ENCODE data around the gene CDH12.
"Not testable (repeated sequence)": the region's sequence is repeated elsewhere in the genome, so short reads cannot be mapped to it uniquely, and the experiment has no call there.

The CDH12 gene

DNA sequence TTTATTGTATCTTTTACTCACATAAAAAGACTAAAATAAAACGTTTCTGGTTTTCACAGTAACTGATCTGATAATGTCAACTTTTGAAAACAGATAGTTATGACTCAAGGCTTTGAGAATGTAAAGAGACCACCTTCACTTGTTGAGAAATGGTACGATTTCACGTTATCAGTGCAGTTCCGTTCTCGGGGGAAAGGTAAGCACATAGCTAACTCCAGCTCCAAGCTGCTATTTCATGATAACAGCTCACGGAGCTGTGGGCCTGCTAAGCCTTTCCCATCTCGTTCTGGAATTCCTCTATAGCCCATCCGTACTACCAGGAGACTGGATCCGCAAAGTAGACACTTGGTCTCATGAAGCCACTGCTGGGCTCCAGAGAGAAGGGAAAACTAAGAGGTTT is 701.3 kb downstream of the CDH12 start:
- not testable (repeated sequence) for DNase-seq (ENCODE audit: low read depth)

DNA sequence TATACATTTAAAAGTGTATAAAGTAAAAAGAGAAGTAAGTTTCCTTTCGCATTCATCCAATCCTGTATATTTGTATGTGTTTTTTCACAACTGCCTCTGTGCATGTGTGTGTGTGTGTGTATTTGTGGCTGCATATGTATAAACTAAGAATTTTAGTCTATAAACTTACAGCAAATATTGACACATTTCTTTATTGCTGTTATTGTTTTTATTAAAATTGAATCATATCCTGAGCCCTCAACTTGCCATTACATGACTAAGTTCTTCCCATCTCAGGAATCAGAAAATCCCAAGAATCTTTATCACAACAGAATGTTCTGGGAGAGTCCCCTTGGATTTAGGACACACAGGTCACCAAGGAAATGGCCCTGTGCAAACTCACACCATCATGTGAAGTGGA is 712.7 kb downstream of the CDH12 start:
- DNase-seq (ENCODE audit: low read depth): not testable (repeated sequence)

DNA sequence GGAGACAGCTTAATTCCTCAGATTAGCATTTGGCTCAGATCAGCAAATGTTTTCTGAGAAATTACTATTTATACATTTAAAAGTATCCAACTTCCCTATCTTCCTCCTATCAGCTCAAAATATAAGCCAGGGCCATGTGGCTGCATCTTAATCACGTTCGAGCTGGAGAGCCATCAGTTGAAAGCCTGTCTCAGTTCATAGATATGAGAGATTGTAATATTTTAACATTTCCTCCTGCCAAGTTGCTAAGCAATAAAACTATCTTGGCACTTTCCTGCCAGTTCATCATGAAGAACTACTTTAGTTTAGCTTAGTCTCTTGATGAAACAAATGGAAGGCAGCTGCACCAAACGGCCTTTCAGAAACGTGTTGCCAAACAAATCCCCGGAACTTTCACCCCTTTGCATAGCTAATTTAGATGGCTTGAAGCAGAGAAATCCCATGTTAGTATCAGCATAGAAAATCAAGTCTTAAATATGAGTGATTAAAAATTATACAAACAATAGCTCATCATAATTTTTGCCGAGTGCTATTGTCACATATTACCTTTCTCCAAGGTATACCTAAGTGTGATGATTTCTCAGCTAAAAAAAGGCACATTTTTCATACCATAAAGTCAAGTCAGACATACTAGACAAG is 713.4 kb downstream of the CDH12 start:
- DNase-seq (ENCODE audit: low read depth): not testable (repeated sequence)

DNA sequence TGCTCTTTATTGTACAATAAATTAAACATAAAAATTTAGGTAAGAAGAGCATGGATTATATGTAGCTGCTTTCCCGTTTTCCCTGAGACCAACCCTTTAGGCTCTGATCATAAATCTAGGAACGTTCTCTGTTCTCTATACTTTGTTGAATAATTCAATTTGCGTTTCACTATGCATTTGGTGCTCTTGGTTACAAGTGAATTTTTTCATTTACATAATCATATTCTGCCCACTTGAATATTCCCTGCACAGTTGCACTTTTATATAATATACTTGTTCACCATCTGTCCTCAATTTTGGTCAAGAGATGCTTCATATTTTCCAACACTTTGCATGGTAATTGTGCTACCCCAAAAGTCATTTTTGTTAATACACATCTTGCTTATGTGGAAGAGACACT is 741.8 kb downstream of the CDH12 start:
- no peak for DNase-seq (ENCODE audit: low read depth)

DNA sequence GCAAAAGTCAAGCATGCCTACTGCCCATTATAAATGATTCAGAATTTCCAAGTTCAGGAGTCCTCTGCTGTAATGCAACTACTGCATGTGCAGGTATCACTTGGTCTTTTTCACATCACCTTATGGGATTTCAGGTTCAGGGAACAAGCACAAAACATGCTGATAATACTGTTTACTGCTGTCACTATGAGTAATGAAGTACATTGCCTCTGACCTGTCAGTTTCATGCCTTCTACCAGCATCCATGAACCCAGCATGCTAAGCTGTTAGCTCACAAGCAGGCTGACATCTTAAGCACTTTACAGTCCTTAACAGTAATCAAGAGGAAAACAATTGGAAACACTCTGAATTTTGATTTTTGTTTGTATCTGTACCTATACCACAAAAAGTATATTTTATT is 743.8 kb downstream of the CDH12 start:
- DNase-seq (ENCODE audit: low read depth): no peak

DNA sequence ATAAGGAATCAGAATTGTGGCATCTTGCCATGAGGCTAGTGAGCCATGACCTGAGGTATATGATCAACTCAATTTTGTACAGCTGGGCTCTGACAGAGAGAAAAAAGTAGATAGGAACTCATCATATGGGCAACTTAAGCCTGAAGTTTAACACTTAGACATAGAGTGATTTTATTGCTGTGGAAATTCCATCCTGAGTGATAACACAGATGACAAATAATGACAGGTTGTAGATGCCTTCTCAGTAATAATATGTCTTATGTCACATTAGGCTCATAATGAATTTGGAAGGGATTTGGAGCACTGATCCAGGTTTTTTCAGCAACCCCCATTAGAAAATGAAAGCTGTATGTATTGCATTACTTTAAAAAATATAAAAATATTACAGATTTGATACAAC is 744.6 kb downstream of the CDH12 start:
- no peak for DNase-seq (ENCODE audit: low read depth)

DNA sequence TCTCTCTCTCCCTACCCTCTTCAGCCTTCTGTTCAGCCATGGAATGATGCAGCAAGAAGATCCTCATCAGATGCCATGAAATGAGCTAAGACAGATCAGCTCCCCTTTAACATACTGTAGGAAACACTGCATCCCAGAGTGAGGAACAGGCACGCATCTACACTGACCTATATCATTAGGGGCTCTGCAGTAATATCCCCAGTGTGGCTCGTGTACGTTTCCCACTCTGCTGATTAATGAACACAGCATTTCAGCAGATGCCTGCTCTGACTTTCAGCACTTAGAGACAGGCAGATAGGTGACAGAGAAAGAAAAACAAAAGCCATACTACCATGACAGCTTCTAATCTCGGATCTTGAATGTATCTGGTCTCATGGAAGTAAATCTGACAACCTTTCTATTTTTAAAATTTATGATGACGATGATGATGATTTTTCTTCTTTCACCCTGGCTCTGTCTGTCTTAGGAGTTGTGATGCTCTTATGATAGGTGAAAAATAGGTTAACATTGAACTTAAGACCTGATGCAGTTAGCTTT is 750.3 kb downstream of the CDH12 start:
- no peak for DNase-seq (ENCODE audit: low read depth)

DNA sequence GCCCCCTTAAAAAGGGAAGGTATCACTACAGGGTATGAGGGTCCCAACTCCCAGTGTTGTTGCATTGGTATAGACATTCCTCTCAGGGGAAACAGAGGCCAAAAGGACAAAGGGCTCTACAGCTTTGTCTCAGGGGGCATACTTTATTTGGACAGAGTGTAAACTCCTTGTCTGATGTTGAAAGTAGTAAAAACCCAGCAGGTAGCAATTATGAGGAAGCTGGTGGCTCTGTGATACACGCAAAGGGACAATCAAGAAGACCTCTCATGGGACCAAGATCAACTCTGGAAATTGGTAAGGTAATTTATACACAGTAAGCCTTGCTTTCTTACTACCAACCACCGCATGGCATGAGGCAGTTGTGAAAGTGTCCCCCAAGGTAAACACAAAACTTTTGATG is 764.6 kb downstream of the CDH12 start:
- no peak for DNase-seq (ENCODE audit: low read depth)

DNA sequence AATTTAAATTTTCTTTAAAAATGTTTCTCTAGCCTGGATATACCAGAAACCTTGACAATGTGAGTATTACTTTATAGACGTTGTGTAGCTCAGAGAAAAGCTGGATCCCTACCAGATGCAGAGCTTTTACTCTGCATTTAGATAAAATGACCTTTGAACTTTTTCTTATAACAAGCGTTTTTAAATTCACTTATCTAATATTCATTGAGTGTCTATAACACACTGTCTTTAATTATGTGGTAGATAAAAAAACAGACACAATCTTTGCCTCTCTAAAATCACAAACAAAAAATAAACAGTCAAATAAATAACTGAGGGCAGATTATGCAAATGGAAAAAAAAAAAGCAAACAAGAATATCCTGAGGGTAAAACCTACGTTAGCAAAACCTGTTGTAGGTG is 773.6 kb downstream of the CDH12 start:
- no peak for DNase-seq (ENCODE audit: low read depth)

DNA sequence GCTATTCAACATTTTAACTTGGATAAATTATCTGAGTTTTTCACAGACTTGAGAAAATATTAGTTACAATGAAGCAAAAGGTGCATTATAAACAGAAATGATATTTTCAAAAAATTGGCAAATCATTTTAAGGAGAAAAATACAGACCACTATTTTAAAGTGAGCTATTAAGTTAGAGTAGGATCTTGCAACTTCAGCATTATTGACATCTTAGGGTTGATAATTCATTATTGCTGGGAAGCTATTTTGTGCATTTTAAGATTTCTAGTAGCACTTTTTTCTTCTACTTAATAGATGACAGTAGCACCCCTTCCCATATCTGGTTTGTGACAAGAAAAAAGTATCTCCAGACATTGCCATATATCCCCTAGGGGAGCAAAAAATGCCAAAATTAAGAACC is 774.1 kb downstream of the CDH12 start:
- no peak for DNase-seq (ENCODE audit: low read depth)

DNA sequence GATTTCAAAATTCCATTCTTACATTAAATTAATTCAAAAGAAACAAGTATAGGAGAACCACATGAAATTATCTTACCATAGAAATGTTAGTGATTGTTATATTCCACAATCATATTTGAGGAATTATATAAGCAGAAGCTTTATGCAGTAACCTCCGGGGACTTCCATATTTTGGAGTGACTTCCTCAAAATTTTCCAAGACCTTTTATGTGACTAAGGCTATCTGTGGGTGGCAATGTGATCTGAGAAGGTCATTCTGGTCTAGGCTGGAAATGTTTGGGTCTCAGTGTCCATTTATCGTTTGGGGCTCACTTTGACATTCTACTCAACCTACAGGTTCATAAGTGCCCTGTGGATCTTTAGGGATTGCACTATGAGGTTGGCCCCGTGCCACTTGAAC is 776.6 kb downstream of the CDH12 start:
- no peak for DNase-seq (ENCODE audit: low read depth)

DNA sequence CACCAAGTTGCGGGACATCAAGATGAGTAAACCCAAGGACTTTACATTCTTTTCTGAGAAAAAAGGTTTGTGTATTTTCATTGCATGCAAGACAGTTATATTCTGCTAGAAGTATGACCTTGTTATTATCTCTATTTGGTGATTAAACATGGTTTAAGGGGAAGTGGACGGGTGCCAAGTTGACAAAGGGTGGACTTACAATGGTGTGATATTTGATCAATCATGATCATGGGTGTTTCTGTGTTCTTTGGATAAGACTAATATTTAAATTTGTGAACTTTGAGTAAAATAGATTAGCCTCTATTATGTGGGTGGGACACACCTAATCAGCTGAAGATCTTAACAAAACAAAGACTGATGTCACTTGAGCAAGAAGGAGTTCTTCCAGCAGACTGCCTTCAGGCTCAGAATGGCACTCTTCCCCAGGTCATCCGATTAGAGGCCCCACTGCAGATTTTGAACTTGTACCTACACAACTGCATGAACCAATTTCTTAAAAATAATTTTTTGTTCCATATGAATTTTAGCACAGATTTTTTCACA is 782.9 kb downstream of the CDH12 start:
- no peak for DNase-seq (ENCODE audit: low read depth)

DNA sequence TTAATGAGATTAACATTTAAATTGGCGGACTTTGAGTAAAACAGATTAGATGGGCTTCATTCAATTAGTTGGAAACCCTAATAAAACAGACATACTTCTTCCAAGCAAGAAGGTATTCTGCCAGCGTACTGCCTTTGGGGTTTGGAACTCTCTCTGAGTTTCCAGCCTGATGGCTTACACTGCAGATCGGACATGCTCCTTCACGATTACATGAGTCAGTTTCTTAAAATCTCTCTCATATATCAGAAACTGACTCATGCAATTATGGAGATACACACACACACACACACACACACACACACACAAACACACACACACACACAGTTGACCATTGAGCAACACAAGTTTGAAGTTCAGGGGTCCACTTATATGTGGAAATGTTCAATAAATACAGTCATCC is 789.4 kb downstream of the CDH12 start:
- no peak for DNase-seq (ENCODE audit: low read depth)

DNA sequence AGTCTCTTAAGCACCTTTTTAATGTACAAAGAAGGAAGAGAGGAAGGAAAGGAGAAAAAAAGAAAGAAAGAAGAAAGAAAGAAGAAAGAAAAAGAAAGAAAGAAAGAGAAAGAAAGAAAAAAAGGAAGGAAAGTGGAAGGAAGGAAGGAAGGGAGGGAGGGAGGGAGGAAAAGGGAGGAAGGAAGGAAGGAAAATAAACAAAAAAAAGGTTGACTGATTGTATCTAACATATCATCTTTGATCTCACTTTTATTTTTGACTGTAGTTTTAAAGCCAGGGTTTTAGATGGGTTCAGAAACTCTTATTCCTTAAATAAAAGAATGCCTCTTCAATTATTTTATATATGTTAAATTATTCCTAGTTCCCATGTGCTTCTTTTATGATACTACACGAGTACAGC is 794.5 kb downstream of the CDH12 start:
- DNase-seq (ENCODE audit: low read depth): no peak

DNA sequence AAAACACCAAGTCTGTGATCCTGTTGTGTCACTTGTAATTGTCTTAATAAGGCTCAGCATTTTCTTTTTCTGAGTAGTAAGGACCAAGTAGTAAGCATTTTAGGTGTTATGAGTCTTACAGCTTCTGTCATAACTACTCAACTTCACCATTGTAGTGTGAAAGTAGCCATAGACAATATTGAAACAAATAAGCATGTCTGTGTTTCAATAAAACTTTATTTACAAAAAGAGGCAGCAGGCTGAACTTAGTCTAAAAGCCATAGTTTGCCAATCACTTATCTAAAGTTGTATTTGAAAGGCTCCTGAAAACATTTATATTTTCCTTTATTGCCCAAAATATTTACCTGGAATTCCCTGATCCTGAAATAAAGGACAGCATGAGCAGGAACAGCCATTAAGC is 796.1 kb downstream of the CDH12 start:
- no peak for DNase-seq (ENCODE audit: low read depth)

DNA sequence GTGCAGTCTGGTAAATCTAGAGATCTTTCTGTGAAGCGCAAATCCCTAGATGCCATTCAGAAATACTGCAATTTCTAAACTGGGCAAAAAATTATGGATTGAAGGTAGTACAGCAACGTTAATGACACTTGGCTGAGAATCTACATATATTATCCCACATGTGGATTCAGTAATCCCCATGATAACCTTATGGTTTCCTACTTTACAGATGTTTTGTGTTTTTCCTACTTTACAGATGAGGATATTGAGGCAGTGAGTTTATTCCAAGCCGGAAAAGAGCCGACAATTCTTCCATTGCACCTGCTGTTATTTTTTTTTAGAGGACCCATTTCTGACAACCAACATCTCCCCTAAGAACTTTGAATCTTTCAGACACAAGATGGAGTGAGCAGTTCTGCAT is 796.5 kb downstream of the CDH12 start:
- no peak for DNase-seq (ENCODE audit: low read depth)

DNA sequence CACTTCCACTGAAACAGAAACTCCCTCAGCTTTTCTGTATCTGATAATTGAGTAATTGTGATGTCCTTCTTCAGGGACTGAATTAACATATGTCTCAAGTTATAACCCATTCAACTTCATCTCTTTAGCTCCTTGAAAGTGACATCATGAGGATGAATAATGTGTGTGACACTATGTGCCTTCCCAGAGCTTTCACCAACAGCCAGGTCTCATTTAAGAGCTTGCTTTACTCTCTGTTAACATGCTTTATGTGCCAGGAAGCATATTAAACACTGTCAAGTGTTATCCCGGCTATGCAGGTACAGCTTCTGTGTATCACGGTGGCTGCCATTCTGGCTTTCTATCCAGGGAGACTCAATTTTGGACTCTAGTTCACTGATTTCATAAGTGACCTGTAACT is 799.9 kb downstream of the CDH12 start:
- no peak for DNase-seq (ENCODE audit: low read depth)

DNA sequence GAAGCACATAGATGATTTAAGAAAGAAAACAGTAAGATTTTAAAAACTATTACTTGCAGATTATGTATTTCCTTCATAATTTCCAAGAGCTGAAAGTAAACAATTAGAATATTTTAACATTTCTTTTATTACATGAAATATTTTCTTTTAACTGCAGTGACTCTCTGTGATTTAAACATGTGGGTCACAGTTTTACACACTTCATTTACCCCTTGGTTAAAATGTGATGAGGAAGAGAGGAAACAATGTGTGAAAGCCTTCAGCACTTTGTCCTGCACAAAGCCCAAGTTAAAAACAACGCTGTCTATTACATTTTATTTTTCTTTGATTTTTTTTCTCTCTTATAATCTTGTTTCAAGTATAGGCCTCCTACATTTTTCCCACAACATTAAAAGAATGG is 801.3 kb downstream of the CDH12 start:
- DNase-seq (ENCODE audit: low read depth): no peak

DNA sequence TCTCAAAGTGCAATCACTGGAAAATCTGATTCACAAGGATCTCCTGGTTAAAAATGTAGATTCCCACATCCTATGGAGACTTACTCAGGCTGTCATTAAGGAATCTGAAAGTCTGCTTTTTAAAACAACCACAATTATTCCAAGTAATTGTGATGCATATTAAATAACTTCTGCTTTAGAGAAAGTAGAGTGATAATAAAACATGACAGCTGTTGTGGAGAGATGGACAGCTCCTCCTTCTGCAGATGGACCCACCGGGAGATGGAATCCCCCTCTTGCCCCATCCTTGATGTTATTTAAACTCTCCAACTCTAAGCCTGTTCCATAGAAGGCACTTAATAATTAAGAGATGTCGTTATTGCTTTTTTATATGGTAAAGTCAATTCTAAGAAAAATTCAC is 802.2 kb downstream of the CDH12 start:
- DNase-seq (ENCODE audit: low read depth): no peak

DNA sequence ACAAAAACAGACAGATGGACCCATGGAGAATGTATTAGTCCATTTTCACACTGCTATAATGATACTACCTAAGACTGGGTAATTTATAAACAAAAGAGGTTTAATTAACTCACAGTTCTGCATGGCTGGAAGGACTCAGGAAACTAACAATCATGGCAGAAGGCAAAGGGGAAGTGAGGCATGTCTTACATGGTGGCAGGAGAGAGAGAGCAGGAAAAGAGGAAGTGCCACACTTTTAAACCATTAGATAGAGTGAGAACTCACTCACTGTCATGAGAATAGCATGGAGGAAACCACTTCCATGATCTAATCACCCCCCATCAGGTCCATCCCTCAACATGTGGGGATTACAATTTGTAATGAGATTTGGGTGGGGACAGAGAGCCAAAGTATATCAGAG is 808.9 kb downstream of the CDH12 start:
- no peak for DNase-seq (ENCODE audit: low read depth)

DNA sequence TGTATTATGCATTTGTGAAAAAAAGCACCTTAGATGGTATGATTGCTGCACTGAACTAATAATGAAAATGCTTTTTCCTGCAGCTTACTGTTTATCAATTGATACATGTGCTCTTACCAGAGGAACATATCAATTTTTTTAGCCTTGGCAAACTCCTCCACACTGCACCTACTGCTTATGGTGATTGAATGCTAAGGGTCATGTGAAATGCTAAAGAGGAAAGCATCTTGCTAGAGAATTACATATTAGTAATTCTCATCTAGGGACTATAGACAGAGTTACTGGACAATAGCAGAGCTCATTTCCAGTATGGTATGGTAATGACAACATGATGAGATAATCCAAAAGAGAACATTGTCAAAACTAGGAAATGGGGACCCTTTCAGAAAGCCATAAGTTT is 817.1 kb downstream of the CDH12 start:
- DNase-seq (ENCODE audit: low read depth): no peak

DNA sequence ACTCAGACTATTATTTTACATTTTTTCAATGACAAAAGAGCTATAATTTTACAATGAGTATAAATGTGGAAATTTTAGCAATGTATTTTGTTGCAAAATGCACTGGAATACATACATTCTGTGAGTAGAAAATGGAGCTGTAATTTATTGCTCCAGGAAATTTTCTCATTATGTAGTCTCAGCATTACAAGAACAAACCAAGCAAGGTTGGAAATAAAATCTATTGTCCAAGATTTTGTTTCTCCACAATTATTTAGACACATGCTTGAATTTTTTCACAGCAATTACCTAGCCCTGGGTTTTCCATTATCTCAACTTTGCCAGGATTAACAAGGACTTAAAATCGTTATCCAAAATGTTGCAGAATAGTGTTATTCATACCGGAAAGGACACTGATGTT is 820.1 kb downstream of the CDH12 start:
- DNase-seq (ENCODE audit: low read depth): no peak

DNA sequence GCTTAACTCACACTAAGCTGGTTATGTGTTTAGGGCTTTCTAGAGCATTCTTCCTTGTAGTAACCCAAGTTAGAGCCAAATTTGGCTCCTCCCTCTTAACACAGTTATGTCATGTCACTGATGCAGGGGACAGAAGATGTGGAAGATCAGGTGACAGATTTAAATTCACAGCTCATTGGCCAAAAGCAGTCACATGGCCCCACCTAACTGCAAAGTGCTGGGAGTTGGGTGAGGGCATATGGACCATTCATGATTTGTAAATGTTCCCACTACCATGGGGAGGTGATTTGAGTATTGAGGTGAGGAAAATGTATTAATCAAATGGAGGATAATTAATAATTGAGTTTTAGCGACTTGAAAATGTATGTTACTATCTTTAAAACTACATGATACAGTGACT is 829.4 kb downstream of the CDH12 start:
- DNase-seq (ENCODE audit: low read depth): no peak

DNA sequence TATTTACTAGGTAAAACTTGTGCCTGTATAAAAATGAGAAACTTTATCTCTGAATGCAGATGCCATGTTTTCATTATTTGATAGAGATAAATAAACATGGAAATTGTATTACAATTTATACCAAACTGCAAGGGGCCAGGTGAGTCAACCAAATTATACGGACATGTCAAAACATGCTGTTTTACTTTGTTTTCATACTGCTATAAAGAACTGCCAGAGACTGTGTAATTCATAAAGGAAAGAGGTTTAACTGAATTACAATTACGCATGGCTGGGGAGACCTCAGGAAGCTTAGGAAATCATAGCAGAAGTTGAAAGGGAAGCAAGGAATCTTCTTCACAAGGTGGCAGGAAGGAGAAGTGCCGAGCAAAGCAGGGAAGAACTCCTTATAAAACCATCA is 840.3 kb downstream of the CDH12 start:
- not testable (repeated sequence) for DNase-seq (ENCODE audit: low read depth)

Measured in activated T-helper 1 cell treated with Interleukin-2 at 50 U/mL for 16 hours (primary cell).